HS-27A (cell line): ENCODE data around the gene SIRT7.

Source experiments
- DNase-seq: peaks from one replicate; pipeline ENCODE4 v3.0.0-alpha.2; 2012; ENCODE audit warnings: low read depth, missing footprints

SIRT7 gene

GRCh38 chr17:81917565-81918332 lies at the start of gene SIRT7:
SIRT7 (minus strand) TSS chr17:81918176; CDS start chr17:81918131, 45 bp downstream.
- DNase-seq, result peak; percentile 22

- DNase-seq, result no peak
These were observed 49.2 kb upstream of the SIRT7 start for GRCh38 chr17:81967244-81967532.

GRCh38 chr17:81966343-81967243 lies 48.6 kb upstream of the SIRT7 start:
- DNase-seq, result no peak

- no peak for DNase-seq
These were observed 46.3 kb upstream of the SIRT7 start for GRCh38 chr17:81964081-81964849.

- no peak for DNase-seq
These were observed 44.8 kb upstream of the SIRT7 start for GRCh38 chr17:81962499-81963441.

- DNase-seq, result no peak
These were observed 43.8 kb upstream of the SIRT7 start for GRCh38 chr17:81961521-81962498.

- no peak for DNase-seq
These were observed 43.1 kb upstream of the SIRT7 start, which contains the start of gene NOTUM for GRCh38 chr17:81961087-81961511. NOTUM (minus strand) TSS chr17:81961187; CDS start chr17:81960909, 278 bp downstream.

- DNase-seq, result no peak
These were observed 42.4 kb upstream of the SIRT7 start for GRCh38 chr17:81960130-81960958.

GRCh38 chr17:81959362-81960129 lies 41.6 kb upstream of the SIRT7 start:
- no peak for DNase-seq

- DNase-seq, result no peak
These were observed 40.8 kb upstream of the SIRT7 start for GRCh38 chr17:81958633-81959342.

GRCh38 chr17:81957691-81958432 lies 39.9 kb upstream of the SIRT7 start:
- no peak for DNase-seq

- no peak for DNase-seq
These were observed 38.9 kb upstream of the SIRT7 start for GRCh38 chr17:81956607-81957589.

- DNase-seq, result no peak
These were observed 38.0 kb upstream of the SIRT7 start for GRCh38 chr17:81955756-81956544.

- no peak for DNase-seq
These were observed 37.2 kb upstream of the SIRT7 start for GRCh38 chr17:81955058-81955681.
